ENCODE measurements around the gene MC2R. TPM values are rescaled to one million over a fixed set of nuclear protein-coding genes. Genes with fewer than 3 reads are reported as not detected.
"Not testable (repeated sequence)": the region's sequence is repeated elsewhere in the genome, so short reads cannot be mapped to it uniquely, and the experiment has no call there.

The MC2R gene
- total RNA-seq, 2 experiments from 2014 or later: not detected

DNA sequence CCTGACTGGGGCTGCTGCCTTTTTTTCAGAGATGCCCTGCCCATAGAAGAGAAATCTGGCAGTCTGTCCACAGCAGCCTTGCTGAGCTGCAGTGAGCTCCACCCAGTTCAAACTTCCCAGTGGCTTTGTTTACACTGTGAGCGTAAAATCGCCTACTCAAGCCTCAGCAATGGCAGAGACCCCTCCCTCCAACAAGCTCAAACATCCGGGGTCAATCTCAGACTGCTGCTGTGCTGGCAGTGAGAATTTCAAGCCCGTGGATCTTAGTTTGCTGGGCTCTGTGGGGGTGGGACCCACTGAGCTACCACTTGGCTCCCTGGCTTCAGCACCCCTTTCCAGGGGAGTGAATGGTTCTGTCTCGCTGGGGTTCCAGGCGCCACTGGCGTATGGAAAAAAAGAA is 52.4 kb downstream of the MC2R start:
- H3K36me3 Mint-ChIP-seq (ENCODE audit: low read depth); H3K9me3 Mint-ChIP-seq; H3K27ac Mint-ChIP-seq; H3K4me3 Mint-ChIP-seq; H3K4me1 Mint-ChIP-seq (ENCODE audit: low read depth); intact Hi-C loops (cut with micrococcal nuclease); CTCF ChIA-PET; DNase-seq: not testable (repeated sequence)
- peaks cover 38% of the 10 kb centered on the region for H3K27me3 Mint-ChIP-seq (ENCODE audit: low read depth)

DNA sequence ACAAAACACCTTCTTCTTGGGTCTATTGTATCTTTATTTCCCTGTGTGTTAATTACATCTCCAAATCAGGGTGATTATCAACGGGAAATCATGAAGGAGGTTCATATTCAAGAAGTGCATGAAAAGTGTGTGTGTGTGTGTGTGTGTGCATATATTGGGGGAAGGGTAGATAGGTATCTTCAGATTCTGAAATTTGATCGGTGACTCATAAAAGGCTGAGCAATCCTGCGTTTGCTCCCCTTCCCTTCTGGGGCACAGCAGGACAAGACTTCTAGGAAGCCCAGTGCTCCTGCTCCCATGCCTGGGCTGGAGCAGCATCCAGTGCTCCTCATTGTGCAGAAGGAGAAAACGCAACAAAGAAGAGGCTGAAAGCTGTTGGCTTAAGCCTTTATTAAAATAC is 65.5 kb downstream of the MC2R start:
- H3K4me3 Mint-ChIP-seq: no peak overlapping the region
- intact Hi-C loops (cut with micrococcal nuclease): no loop called here
- DNase-seq: no peak
- no peaks in the 10 kb centered on the region for H3K36me3 Mint-ChIP-seq (ENCODE audit: low read depth)
- no peak overlapping the region for H3K27ac Mint-ChIP-seq
- CTCF ChIA-PET: no interaction called here
- H3K27me3 Mint-ChIP-seq (ENCODE audit: low read depth): peaks cover 15% of the 10 kb centered on the region
- H3K9me3 Mint-ChIP-seq: peaks cover 11% of the 10 kb centered on the region
- no peaks in the 10 kb centered on the region for H3K4me1 Mint-ChIP-seq (ENCODE audit: low read depth)

DNA sequence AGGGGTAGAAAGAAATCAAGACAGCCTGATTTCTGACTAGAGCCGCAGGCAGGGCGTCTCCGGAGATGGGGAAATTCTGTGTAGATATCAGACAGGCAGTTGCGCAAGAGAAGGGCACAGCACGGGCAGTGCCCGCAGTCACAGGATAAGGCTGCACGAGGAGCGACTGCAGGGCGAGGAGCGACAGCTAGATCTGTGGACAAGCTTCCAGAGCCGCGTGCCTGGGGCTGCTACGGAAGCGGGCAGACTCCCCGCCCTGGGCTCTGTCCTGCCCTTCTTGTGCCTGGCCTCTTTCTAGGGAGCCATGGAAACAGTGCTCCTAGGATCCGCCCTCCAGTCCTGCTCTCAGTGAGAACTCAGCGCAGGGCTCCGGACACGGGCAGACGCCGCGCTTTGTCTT is 78.8 kb downstream of the MC2R start:
- Mint-ChIP-seq H3K36me3 (ENCODE audit: low read depth) (no peaks in the 10 kb centered on the region), H3K4me1 (ENCODE audit: low read depth) (no peaks in the 10 kb centered on the region), H3K27me3 (ENCODE audit: low read depth) (peaks cover 15% of the 10 kb centered on the region), H3K27ac (no peak overlapping the region), H3K4me3 (no peak overlapping the region), H3K9me3 (no peaks in the 10 kb centered on the region)
- intact Hi-C loops (cut with micrococcal nuclease): no loop called here
- CTCF ChIA-PET: interaction anchor here (1.3 kb wide), 1 partner anchor 12 kb away, joined by 4 read pairs; the partner anchor contains the start of gene MC5R
- no peak for DNase-seq

DNA sequence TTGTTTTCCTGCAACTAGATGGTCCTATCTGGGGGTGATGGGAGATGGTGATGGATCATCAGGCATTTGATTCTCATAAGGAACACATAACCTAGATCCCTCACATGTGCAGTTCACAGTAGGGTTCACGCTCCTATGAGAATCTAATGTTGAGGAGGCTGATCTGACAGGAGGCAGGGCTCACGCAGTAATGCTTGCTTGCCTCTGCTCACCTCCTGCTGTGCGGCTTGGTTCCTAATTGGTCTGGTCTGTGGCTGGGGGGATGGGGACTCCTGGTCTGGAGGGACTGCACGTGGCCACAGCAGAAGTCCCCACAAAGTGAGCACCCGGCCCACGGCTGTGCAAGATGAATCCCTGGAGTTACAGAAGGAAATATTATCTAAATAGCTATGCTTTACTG is 80.1 kb downstream of the MC2R start:
- CTCF ChIA-PET: no interaction called here

DNA sequence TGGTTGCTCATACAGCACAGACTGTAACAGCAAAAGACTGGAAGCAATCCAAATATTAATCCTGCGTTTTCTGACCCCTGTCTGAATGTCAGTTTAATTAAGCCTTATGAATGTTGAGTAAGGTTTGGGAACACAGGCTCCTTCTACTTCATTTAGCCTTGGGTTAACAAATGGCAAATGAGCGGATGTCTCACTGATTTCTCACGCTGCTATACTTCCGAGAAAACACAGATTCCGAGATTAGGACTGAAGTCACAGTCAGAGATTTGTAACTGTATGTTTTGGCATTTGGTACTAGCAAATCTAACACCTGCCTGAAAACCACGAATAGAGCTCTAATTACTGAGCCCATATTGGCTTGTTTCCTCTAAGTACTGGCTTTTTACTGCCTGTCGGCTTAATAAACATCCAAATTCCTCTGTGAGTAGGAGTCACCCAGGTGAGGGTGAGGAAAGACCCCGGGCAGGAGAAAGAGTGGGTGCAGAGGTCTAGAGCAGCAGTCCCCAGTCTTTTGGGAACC is 80.8 kb downstream of the MC2R start:
- intact Hi-C loops (cut with micrococcal nuclease): no loop called here
- Mint-ChIP-seq H3K36me3 (ENCODE audit: low read depth) (no peaks in the 10 kb centered on the region), H3K4me3 (no peak overlapping the region), H3K27ac (no peak overlapping the region), H3K4me1 (ENCODE audit: low read depth) (no peaks in the 10 kb centered on the region), H3K9me3 (no peaks in the 10 kb centered on the region), H3K27me3 (ENCODE audit: low read depth) (peaks cover 16% of the 10 kb centered on the region)
- no peak for DNase-seq
- CTCF ChIA-PET: interaction anchor here (1.3 kb wide), 1 partner anchor 253 kb away, joined by 3 read pairs; no protein-coding TSS in a partner anchor

More for the DNA sequence above, 80.1 kb downstream of the MC2R start:
- H3K9me3 Mint-ChIP-seq: no peaks in the 10 kb centered on the region
- H3K4me1 Mint-ChIP-seq (ENCODE audit: low read depth): no peaks in the 10 kb centered on the region
- no peak overlapping the region for H3K27ac Mint-ChIP-seq
- no peak for DNase-seq
- intact Hi-C loops (cut with micrococcal nuclease): no loop called here
- H3K27me3 Mint-ChIP-seq (ENCODE audit: low read depth): peaks cover 21% of the 10 kb centered on the region
- no peaks in the 10 kb centered on the region for H3K36me3 Mint-ChIP-seq (ENCODE audit: low read depth)
- H3K4me3 Mint-ChIP-seq: no peak overlapping the region

Other genes starting within 250 kb of the MC2R start
- gene FAM210A, start 189.0 kb downstream of the MC2R start, total RNA-seq: 10 to 100 TPM; 18.6 to 20.2 TPM
- gene RNMT, start 188.9 kb downstream of the MC2R start, total RNA-seq: 10 to 100 TPM; 25.2 to 27.4 TPM
- not detected for gene MC5R, start 91.4 kb downstream of the MC2R start, total RNA-seq
- 10 to 100 TPM; 13.3 to 13.9 TPM for gene ZNF519, start 216.9 kb upstream of the MC2R start, total RNA-seq